HEK293 (cell line): ENCODE data around the gene RSU1.

Experiments used
- CTCF ChIP-seq: fragments of 450-650 bp; formaldehyde crosslinking; IDR thresholded peaks from 2 replicates; pipeline ENCODE4 v1.5.1; 2016; ENCODE audit warnings: missing biosample characterization, missing genetic modification characterization
- ZBTB17 ChIP-seq: fragments of 450-650 bp; formaldehyde crosslinking; IDR thresholded peaks from 2 replicates; pipeline ENCODE4 v1.5.1; 2016; ENCODE audit warnings: missing biosample characterization, missing genetic modification characterization

- TF ChIP-seq CTCF (no peak), ZBTB17 (tag by site-specific recombination) (no peak)
These were observed 160.3 kb downstream of the RSU1 start for GRCh38 chr10:16656895-16657294.
